HG02571 (cell line): ENCODE measurements around the gene FCRL1.

Source experiments
- ATAC-seq: cut with Tn5 transposase; IDR thresholded peaks from one replicate; pipeline ENCODE4 v1.9.1; 2021; ENCODE audit warnings: mild to moderate bottlenecking, moderate library complexity; ENCODE audit not compliant: unreplicated experiment

FCRL1 gene

GRCh38 chr1:157819896-157820295, at the start of gene FCRL1:
Gene FCRL1, minus strand, starts transcription at chr1:157820120. Its CDS starts 83 bp downstream, at chr1:157820037.
- ATAC-seq: no peak

GRCh38 chr1:157868654-157869053, 48.7 kb upstream of the FCRL1 start:
- ATAC-seq: no peak

GRCh38 chr1:157862114-157863070, 42.5 kb upstream of the FCRL1 start:
- no peak for ATAC-seq

- ATAC-seq: peak; percentile 47
Measured at GRCh38 chr1:157856538-157856937, 36.6 kb upstream of the FCRL1 start.

GRCh38 chr1:157852476-157852875, 32.6 kb upstream of the FCRL1 start:
- no peak for ATAC-seq

GRCh38 chr1:157849229-157849875, 29.4 kb upstream of the FCRL1 start:
- no peak for ATAC-seq

- ATAC-seq: no peak
Measured at GRCh38 chr1:157844089-157844830, 24.3 kb upstream of the FCRL1 start.

- no peak for ATAC-seq
Measured at GRCh38 chr1:157842939-157843338, 23.0 kb upstream of the FCRL1 start.

GRCh38 chr1:157841708-157842107, 21.8 kb upstream of the FCRL1 start, which contains the start of gene CD5L:
Gene CD5L, minus strand, starts transcription at chr1:157841808. Its CDS starts 107 bp downstream, at chr1:157841701.
- no peak for ATAC-seq

- ATAC-seq: no peak
Measured at GRCh38 chr1:157838966-157839365, 19.0 kb upstream of the FCRL1 start.

GRCh38 chr1:157834430-157834829, 14.5 kb upstream of the FCRL1 start:
- ATAC-seq: no peak

- ATAC-seq: no peak
Measured at GRCh38 chr1:157833145-157833544, 13.2 kb upstream of the FCRL1 start.

- no peak for ATAC-seq
Measured at GRCh38 chr1:157831968-157832626, 12.2 kb upstream of the FCRL1 start.

- no peak for ATAC-seq
Measured at GRCh38 chr1:157830887-157831286, 11.0 kb upstream of the FCRL1 start.

- ATAC-seq: no peak
Measured at GRCh38 chr1:157829711-157830110, 9.8 kb upstream of the FCRL1 start.

GRCh38 chr1:157829210-157829609, 9.3 kb upstream of the FCRL1 start:
- ATAC-seq: no peak

GRCh38 chr1:157820299-157820698, 379 bp upstream of the FCRL1 start:
- ATAC-seq: no peak

GRCh38 chr1:157819215-157819614, 705 bp downstream of the FCRL1 start:
- ATAC-seq: no peak

- no peak for ATAC-seq
Measured at GRCh38 chr1:157813269-157813668, 6.7 kb downstream of the FCRL1 start.

- peak; percentile 82 for ATAC-seq
Measured at GRCh38 chr1:157806431-157807149, 13.3 kb downstream of the FCRL1 start.
